ENCODE measurements around the gene SLAMF1. TPM values are rescaled to one million over a fixed set of nuclear protein-coding genes. Genes with fewer than 3 reads are reported as not detected.
A peak's percentile ranks its signal among the peaks of the same experiment; 100 is the strongest.
"Not testable (repeated sequence)": the region's sequence is repeated elsewhere in the genome, so short reads cannot be mapped to it uniquely, and the experiment has no call there.

Gene SLAMF1
- total and polyA plus RNA-seq, 8 donors, result 0.16 to 0.47 (median 0.38) TPM; not detected in 1

DNA sequence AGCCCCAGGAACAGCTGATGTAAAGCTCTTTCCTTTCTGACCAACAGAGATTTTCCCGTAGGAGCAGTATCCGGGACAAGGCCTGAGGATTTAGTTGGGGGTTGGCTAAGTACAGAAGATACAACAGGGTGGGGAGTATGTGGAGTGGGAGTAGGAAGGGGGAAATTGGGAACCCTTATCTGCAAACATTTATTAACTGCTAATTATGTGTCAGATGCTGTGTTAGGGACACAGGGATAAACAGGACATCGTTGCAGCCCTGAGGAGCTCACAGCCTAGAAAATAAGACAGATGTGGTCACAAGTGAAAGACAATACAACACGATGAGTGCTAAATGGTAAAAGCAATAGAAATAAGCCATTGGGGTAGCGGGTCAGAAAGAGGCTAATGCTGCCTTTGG is 79.5 kb downstream of the SLAMF1 start:
- DNase-seq (no peak), ATAC-seq (no peak), FAIRE-seq (no peak)
- H3K4me1 ChIP-seq, result peaks cover 0 to 7% (median 0%) of the 10 kb centered on the region in 3 donors
- intact Hi-C loops (cut with DNase I), result no loop called here
- no peaks in the 10 kb centered on the region for H3K36me3 ChIP-seq
- TF ChIP-seq CTCF (IDR thresholded peaks at IDR 0.05), result no peak
- no peak overlapping the region for H3K27ac ChIP-seq
- no peak overlapping the region for H3K4me3 ChIP-seq
- H3K27me3 ChIP-seq, result no peaks in the 10 kb centered on the region
- WGBS, 2 donors, result 83 to 91% methylated on average over 5 of the region's 5 CpGs
- H3K9me3 ChIP-seq, result no peaks in the 10 kb centered on the region

DNA sequence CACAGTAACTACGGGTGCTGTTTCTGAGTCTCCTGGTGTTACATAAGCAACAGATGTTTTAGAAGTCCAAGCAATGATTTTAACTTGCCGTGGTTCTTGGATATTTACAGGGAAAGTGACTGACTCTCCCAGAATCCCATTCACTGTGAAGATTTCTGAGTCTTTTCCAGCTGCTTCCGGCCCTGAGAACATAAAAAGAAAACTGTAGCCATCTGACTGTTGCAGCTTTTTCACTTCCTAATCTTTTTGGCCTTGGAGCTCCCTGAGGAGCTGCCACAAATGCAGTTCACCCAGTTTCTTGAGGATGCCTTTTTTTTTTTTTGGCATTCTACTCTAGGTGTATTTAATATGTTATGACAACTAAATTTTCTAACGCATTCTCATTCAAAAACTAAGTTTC is 81.3 kb downstream of the SLAMF1 start:
- FAIRE-seq, result no peak
- TF ChIP-seq CTCF (IDR thresholded peaks at IDR 0.05), result no peak

GRCh38 chr1:160563230-160563629 is 83.6 kb downstream of the SLAMF1 start:
- intact Hi-C loops (cut with DNase I); H3K9me3 ChIP-seq; H3K27ac ChIP-seq; DNase-seq; H3K36me3 ChIP-seq; FAIRE-seq; ATAC-seq; H3K27me3 ChIP-seq; H3K4me1 ChIP-seq; H3K4me3 ChIP-seq: not testable (repeated sequence)
- WGBS, 2 donors, result 83 to 97% methylated on average over 1 of the region's 1 CpG

More for the DNA sequence above, 81.3 kb downstream of the SLAMF1 start:
- Histone ChIP-seq H3K9me3 (no peaks in the 10 kb centered on the region), H3K36me3 (no peaks in the 10 kb centered on the region), H3K4me3 (peak overlapping the region in 2 of 4 donors; percentile 9 to 16), H3K27ac (peak overlapping the region; percentile 4 to 27 (median 18)), H3K4me1 (peaks cover 0 to 7% (median 0%) of the 10 kb centered on the region in 3 donors), H3K27me3 (no peaks in the 10 kb centered on the region)
- DNase-seq (peak in 2 of 6 donors; percentile 41 to 46), ATAC-seq (peak; percentile 82 to 89 (median 86))
- intact Hi-C loops (cut with DNase I), result no loop called here
- 33 to 35% methylated on average over 4 of the region's 4 CpGs for WGBS, 2 donors

DNA sequence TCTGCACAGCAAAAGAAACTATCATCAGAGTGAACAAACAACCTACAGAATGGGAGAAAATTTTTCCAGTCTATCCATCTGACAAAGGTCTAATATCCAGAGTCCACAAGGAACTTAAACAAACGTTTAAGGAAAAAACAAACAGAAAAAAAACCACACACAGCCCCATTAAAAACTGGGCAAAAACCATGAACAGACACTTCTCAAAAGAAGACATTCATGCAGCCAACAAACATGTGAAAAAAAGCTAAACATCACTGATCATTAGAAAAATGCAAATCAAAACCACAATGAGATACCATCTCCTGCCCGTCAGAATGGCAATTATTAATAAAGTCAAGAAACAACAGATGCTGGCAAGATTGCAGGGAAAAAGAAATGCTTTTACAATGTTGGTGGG is 84.1 kb downstream of the SLAMF1 start:
- H3K4me3 ChIP-seq; H3K36me3 ChIP-seq; intact Hi-C loops (cut with DNase I); H3K27ac ChIP-seq; ATAC-seq; DNase-seq; H3K27me3 ChIP-seq; H3K4me1 ChIP-seq; H3K9me3 ChIP-seq; FAIRE-seq: not testable (repeated sequence)
- WGBS, 2 donors, result 59 to 63% methylated on average over 2 of the region's 2 CpGs

- no peak for ATAC-seq
- H3K4me3 ChIP-seq, result no peak overlapping the region
- no peaks in the 10 kb centered on the region for H3K9me3 ChIP-seq
- H3K27me3 ChIP-seq, result no peaks in the 10 kb centered on the region
- no peaks in the 10 kb centered on the region for H3K36me3 ChIP-seq
- TF ChIP-seq CTCF (IDR thresholded peaks at IDR 0.05), result no peak
- no peak for FAIRE-seq
- no peak overlapping the region for H3K27ac ChIP-seq
- H3K4me1 ChIP-seq, result peaks cover 0 to 1% (median 0%) of the 10 kb centered on the region in 3 donors
- no peak for DNase-seq
- intact Hi-C loops (cut with DNase I), result no loop called here
Measured at GRCh38 chr1:160560806-160561205, 86.0 kb downstream of the SLAMF1 start.

GRCh38 chr1:160560045-160560705 is 86.7 kb downstream of the SLAMF1 start:
- Histone ChIP-seq H3K4me1 (no peaks in the 10 kb centered on the region), H3K27me3 (no peaks in the 10 kb centered on the region), H3K4me3 (no peak overlapping the region), H3K36me3 (no peaks in the 10 kb centered on the region), H3K9me3 (no peaks in the 10 kb centered on the region), H3K27ac (no peak overlapping the region)
- TF ChIP-seq CTCF (IDR thresholded peaks at IDR 0.05), result no peak
- intact Hi-C loops (cut with DNase I), result no loop called here
- FAIRE-seq, result no peak
- no peak for DNase-seq
- 88 to 92% methylated on average over 4 of the region's 4 CpGs for WGBS, 2 donors
- ATAC-seq, result no peak

GRCh38 chr1:160559437-160559836 is 87.4 kb downstream of the SLAMF1 start:
- H3K4me3 ChIP-seq; H3K36me3 ChIP-seq; DNase-seq; FAIRE-seq; H3K4me1 ChIP-seq; H3K27ac ChIP-seq; H3K9me3 ChIP-seq; ATAC-seq; intact Hi-C loops (cut with DNase I); H3K27me3 ChIP-seq: not testable (repeated sequence)
- 65 to 82% methylated on average over 3 of the region's 3 CpGs for WGBS, 2 donors
